HCT116 (cell line): ENCODE data around the gene NACC2. TPM values are rescaled to one million over a fixed set of nuclear protein-coding genes. Genes with fewer than 3 reads are reported as not detected.

Experiments
- ATAC-seq: fragments of 200-7000 bp; cut with Tn5 transposase; 2 replicates; pipeline ENCODE4 v1.9.1; 2020; ENCODE audit warnings: mild to moderate bottlenecking, moderate library complexity
- BruUV-seq: library from RNA; stranded (reverse); fragments of 400-500 nt; replicated peaks from 2 replicates; lab custom pipeline; 2021; lab: Mats Ljungman, UMichigan
- CTCF ChIA-PET: fragments of 300-600 bp; sonication (Branson Sonifier 250); formaldehyde crosslinking; loops from one replicate; lab custom pipeline; 2021; ENCODE audit warnings: antibody characterized with exemption; lab: Charles Lee
- POLR2A ChIA-PET: fragments of 300-600, 350-600 bp; sonication (Branson Sonifier 250); formaldehyde crosslinking; loops from one replicate; lab custom pipeline; 2021; ENCODE audit warnings: antibody characterized with exemption; lab: Charles Lee
- RAD21 ChIA-PET, 2 experiments: fragments of 300-600 bp; sonication (Branson Sonifier 250); formaldehyde crosslinking; loops; one replicate each; lab custom pipeline; 2023; ENCODE audit warnings: low total read pairs in 2 of 2; ENCODE audit not compliant: uncharacterized antibody in 2 of 2, unreplicated experiment in 2 of 2, low non-redundant PET in 1 of 2; lab: Charles Lee
- DNase-seq: peaks from one replicate; pipeline ENCODE4 v3.0.0-alpha.2; 2010; ENCODE audit warnings: low read depth, low spot score
- H2AFZ ChIP-seq: fragments of 200-600 bp; shearing (Covaris generic), sonication (generic); 2 replicates; pipeline ENCODE4 v1.6.1; 2017; ENCODE audit warnings: low read depth, mixed run types, mixed read lengths, antibody characterized with exemption, low read length; ENCODE audit not compliant: poor library complexity, severe bottlenecking
- H3K27ac ChIP-seq: 2 replicates; pipeline ENCODE4 v1.5.1; 2012; ENCODE audit warnings: low read depth, low read length
- H3K27me3 ChIP-seq: fragments of 200-600 bp; sonication (generic); 2 replicates; pipeline ENCODE4 v1.6.1; 2016; ENCODE audit warnings: mixed run types, low read length, mixed read lengths; ENCODE audit not compliant: insufficient read depth
- H3K36me3 ChIP-seq, 2 experiments: fragments of 200-500 bp in 1 of 2; fragments of 200-600 bp in 1 of 2; sonication (Bioruptor generic) in 1 of 2; sonication (generic) in 1 of 2; 2 replicates each; pipeline versions ENCODE4 v1.5.1 to v1.6.1; 2014 to 2016; ENCODE audit warnings: low read length in 2 of 2, inconsistent platforms in 1 of 2, mixed read lengths in 1 of 2, mixed run types in 1 of 2; ENCODE audit not compliant: insufficient read depth in 2 of 2, control insufficient read depth in 1 of 2
- H3K4me1 ChIP-seq, 2 experiments: fragments of 200-600 bp in 1 of 2; sonication (generic) in 1 of 2; 2 replicates each; pipeline versions ENCODE4 v1.5.1 to v1.6.1; 2012 to 2017; ENCODE audit warnings: low read length in 2 of 2, inconsistent platforms in 1 of 2, mild to moderate bottlenecking in 1 of 2, mixed read lengths in 1 of 2, mixed run types in 1 of 2, moderate library complexity in 1 of 2; ENCODE audit not compliant: insufficient read depth in 2 of 2, control insufficient read depth in 1 of 2
- H3K4me2 ChIP-seq: fragments of 200-600 bp; sonication (generic); 2 replicates; pipeline ENCODE4 v1.6.1; 2017; ENCODE audit warnings: mixed run types, low read length, mixed read lengths
- H3K4me3 ChIP-seq, 2 experiments: fragments of 200-600 bp in 1 of 2; sonication (generic) in 1 of 2; replicated peaks in 1 of 2; 2 replicates each; pipeline ENCODE4 v1.5.1; 2011 to 2016; ENCODE audit warnings: low read length in 2 of 2, control low read depth in 1 of 2, low read depth in 1 of 2, mild to moderate bottlenecking in 1 of 2, mixed read lengths in 1 of 2, mixed run types in 1 of 2
- H3K79me2 ChIP-seq: fragments of 200-600 bp; sonication (generic); 2 replicates; pipeline ENCODE4 v1.6.1; 2017; ENCODE audit warnings: mild to moderate bottlenecking, mixed run types, low read length, moderate library complexity, mixed read lengths; ENCODE audit not compliant: insufficient read depth
- H3K9ac ChIP-seq: fragments of 200-600 bp; sonication (generic); 2 replicates; pipeline ENCODE4 v1.6.1; 2016; ENCODE audit warnings: low read length, mixed read lengths
- H3K9me2 ChIP-seq: fragments of 200-600 bp; sonication (generic), shearing (Covaris generic); 2 replicates; pipeline ENCODE4 v1.6.1; 2017; ENCODE audit warnings: mixed run types, mild to moderate bottlenecking, moderate library complexity; ENCODE audit not compliant: insufficient read depth
- H3K9me3 ChIP-seq, 2 experiments: fragments of 200-500 bp in 1 of 2; fragments of 200-600 bp in 1 of 2; sonication (Bioruptor generic) in 1 of 2; sonication (generic) in 1 of 2; 2 replicates each; pipeline ENCODE4 v1.6.1; 2014 to 2017; ENCODE audit warnings: low read length in 2 of 2, mixed read lengths in 2 of 2, inconsistent platforms in 1 of 2, low read depth in 1 of 2, mild to moderate bottlenecking in 1 of 2, mixed run types in 1 of 2, moderate library complexity in 1 of 2; ENCODE audit not compliant: control insufficient read depth in 1 of 2, insufficient read depth in 1 of 2
- H4K20me1 ChIP-seq: fragments of 200-600 bp; sonication (generic), shearing (Covaris generic); 2 replicates; pipeline ENCODE4 v1.6.1; 2017; ENCODE audit warnings: mixed run types, mild to moderate bottlenecking, moderate library complexity; ENCODE audit not compliant: insufficient read depth
- CEBPB ChIP-seq: IDR thresholded peaks from 2 replicates; pipeline ENCODE4 v1.6.1; 2012; ENCODE audit warnings: low read depth
- CTCF ChIP-seq, 3 experiments: fragments of 200-600 bp in 1 of 3; sonication (generic) in 1 of 3; IDR thresholded peaks in 2 of 3; conservative IDR thresholded peaks in 1 of 3; 2 replicates each; pipeline ENCODE4 v1.5.1; 2012 to 2017; ENCODE audit warnings: low read depth in 2 of 3, low read length in 2 of 3, antibody characterized with exemption in 1 of 3, borderline replicate concordance in 1 of 3, control low read depth in 1 of 3, mild to moderate bottlenecking in 1 of 3, mixed read lengths in 1 of 3, mixed run types in 1 of 3, moderate library complexity in 1 of 3; ENCODE audit not compliant: insufficient read depth in 1 of 3
- EGR1 ChIP-seq: IDR thresholded peaks from 2 replicates; pipeline ENCODE4 v1.6.1; 2012; ENCODE audit warnings: low read depth
- EZH2 ChIP-seq: fragments of 200-600 bp; sonication (generic); IDR thresholded peaks from 2 replicates; pipeline ENCODE4 v1.6.1; 2017; ENCODE audit warnings: antibody characterized with exemption, mixed run types
- EZH2phosphoT487 ChIP-seq: fragments of 200-600 bp; IDR thresholded peaks from 2 replicates; pipeline ENCODE4 v1.6.1; 2018; ENCODE audit warnings: antibody characterized with exemption, borderline replicate concordance
- FOSL1 ChIP-seq: IDR thresholded peaks from 2 replicates; pipeline ENCODE4 v1.6.1; 2012; ENCODE audit warnings: low read depth
- JUND ChIP-seq: IDR thresholded peaks from 2 replicates; pipeline ENCODE4 v1.6.1; 2012
- TCF7L2 ChIP-seq: IDR thresholded peaks from 2 replicates; pipeline ENCODE4 v1.7.0; 2011; ENCODE audit warnings: borderline replicate concordance, inconsistent platforms; ENCODE audit not compliant: insufficient read depth, insufficient read length; ENCODE audit errors: extremely low read depth
- YY1 ChIP-seq: IDR thresholded peaks from 2 replicates; pipeline ENCODE4 v1.6.1; 2011; ENCODE audit warnings: low read length, low read depth, moderate library complexity, mild to moderate bottlenecking; ENCODE audit not compliant: insufficient replicate concordance; ENCODE audit errors: extremely low read depth
- ZFX ChIP-seq: fragments of 450-650 bp; IDR thresholded peaks from 2 replicates; pipeline ENCODE4 v1.6.1; 2017
- intact Hi-C: fragments of 100-400 bp; cut with micrococcal nuclease; formaldehyde crosslinking; loops from 2 replicates; pipeline ENCODE4 v1.10.0; 2022
- total RNA-seq: library from RNA; stranded (reverse); gene quantifications from one replicate; pipeline ENCODE4 v1.2.1, GENCODE V29; 2021; ENCODE audit not compliant: unreplicated experiment
- TF ChIP-seq, protein P1 (sequence below): IDR thresholded peaks from 2 replicates; pipeline ENCODE4 v1.6.1; 2012

Gene NACC2
- total RNA-seq, 1 experiment from 2014 or later, result 27.8 TPM

- peaks cover 36 to 75% of the 10 kb centered on the region in 2 experiments for H3K4me1 ChIP-seq
- H4K20me1 ChIP-seq, result no peaks in the 10 kb centered on the region
- intact Hi-C loops, result no loop called here
- ATAC-seq (no peak), DNase-seq (no peak)
- BruUV-seq, result no TSS peak
- no peak overlapping the region for H3K4me3 ChIP-seq
- H3K9me2 ChIP-seq, result no peaks in the 10 kb centered on the region
- no peaks in the 10 kb centered on the region for H3K36me3 ChIP-seq
- no peaks in the 10 kb centered on the region for H3K27me3 ChIP-seq
- POLR2A ChIA-PET, result no interaction called here
- CTCF ChIA-PET, result no interaction called here
- no peak overlapping the region for H3K9ac ChIP-seq
- no peak overlapping the region for H3K27ac ChIP-seq
- TF ChIP-seq EZH2 (no peak), YY1 (no peak), CEBPB (no peak), EGR1 (no peak), EZH2phosphoT487 (no peak), FOSL1 (no peak), JUND (no peak), CTCF (IDR thresholded peaks at IDR 0.05 in 2 of 3, conservative IDR thresholded peaks at IDR 0.05 in 1 of 3; ENCODE audit: borderline replicate concordance in 1 of 3, insufficient read depth in 1 of 3, low read depth in 2 of 3, low read length in 2 of 3) (no peak), ZFX (no peak), TCF7L2 (no peak)
- TF ChIP-seq, protein P1, sequence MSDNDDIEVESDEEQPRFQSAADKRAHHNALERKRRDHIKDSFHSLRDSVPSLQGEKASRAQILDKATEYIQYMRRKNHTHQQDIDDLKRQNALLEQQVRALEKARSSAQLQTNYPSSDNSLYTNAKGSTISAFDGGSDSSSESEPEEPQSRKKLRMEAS, result no peak
- no peak overlapping the region for H3K4me2 ChIP-seq
- no peak overlapping the region for H2AFZ ChIP-seq
- no peaks in the 10 kb centered on the region for H3K9me3 ChIP-seq
- H3K79me2 ChIP-seq, result peaks cover 12% of the 10 kb centered on the region; the same call in 1 of the 2 replicates
- RAD21 ChIA-PET, result no interaction called here
Measured at GRCh38 chr9:136112541-136112940, 17.5 kb upstream of the NACC2 start.
